IPS-18a (cell line): Measurements from ENCODE around the gene CEP164.

ENCODE experiments used
- H3K27ac ChIP-seq: one replicate; pipeline ENCODE4 v1.5.1; 2013; ENCODE audit warnings: low read length
- H3K27me3 ChIP-seq: one replicate; pipeline ENCODE4 v1.6.1; 2013; ENCODE audit warnings: mild to moderate bottlenecking, low read length; ENCODE audit not compliant: control insufficient read depth, insufficient read depth
- H3K36me3 ChIP-seq: one replicate; pipeline ENCODE4 v1.6.1; 2013; ENCODE audit warnings: low read depth, low read length; ENCODE audit not compliant: control insufficient read depth
- H3K4me1 ChIP-seq: one replicate; pipeline ENCODE4 v1.6.1; 2013; ENCODE audit warnings: low read depth, low read length; ENCODE audit not compliant: control insufficient read depth
- H3K4me3 ChIP-seq: one replicate; pipeline ENCODE4 v1.5.1; 2013; ENCODE audit warnings: low read length
- H3K9ac ChIP-seq: one replicate; pipeline ENCODE4 v1.6.1; 2013; ENCODE audit warnings: mild to moderate bottlenecking, low read length, moderate library complexity
- H3K9me3 ChIP-seq: one replicate; pipeline ENCODE4 v1.6.1; 2013; ENCODE audit warnings: low read depth, low read length; ENCODE audit not compliant: control insufficient read depth

Gene CEP164

DNA sequence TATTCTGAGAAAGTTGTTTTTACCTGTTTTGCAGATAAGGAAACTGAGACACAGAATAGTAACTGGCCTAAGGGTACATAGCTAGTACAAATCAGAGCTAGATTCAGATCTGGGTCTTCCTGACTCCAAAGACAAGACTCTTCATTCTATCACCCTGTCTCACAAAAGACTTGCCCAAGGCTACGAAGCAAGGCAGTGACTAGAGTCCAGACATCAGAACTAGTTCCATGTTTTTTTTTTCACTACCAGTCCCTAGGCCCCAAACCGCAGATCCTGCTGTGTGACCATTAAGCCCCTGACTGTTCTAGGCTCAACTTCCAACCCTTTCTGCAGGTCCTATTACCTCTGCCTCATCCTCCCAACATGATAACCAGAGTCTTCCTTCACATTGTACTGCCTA lies 35.0 kb upstream of the CEP164 start:
- Histone ChIP-seq H3K9me3 (no peaks in the 10 kb centered on the region), H3K9ac (no peak overlapping the region), H3K36me3 (peaks cover 20% of the 10 kb centered on the region), H3K27me3 (no peaks in the 10 kb centered on the region), H3K4me3 (no peak overlapping the region), H3K27ac (no peak overlapping the region), H3K4me1 (no peaks in the 10 kb centered on the region)

DNA sequence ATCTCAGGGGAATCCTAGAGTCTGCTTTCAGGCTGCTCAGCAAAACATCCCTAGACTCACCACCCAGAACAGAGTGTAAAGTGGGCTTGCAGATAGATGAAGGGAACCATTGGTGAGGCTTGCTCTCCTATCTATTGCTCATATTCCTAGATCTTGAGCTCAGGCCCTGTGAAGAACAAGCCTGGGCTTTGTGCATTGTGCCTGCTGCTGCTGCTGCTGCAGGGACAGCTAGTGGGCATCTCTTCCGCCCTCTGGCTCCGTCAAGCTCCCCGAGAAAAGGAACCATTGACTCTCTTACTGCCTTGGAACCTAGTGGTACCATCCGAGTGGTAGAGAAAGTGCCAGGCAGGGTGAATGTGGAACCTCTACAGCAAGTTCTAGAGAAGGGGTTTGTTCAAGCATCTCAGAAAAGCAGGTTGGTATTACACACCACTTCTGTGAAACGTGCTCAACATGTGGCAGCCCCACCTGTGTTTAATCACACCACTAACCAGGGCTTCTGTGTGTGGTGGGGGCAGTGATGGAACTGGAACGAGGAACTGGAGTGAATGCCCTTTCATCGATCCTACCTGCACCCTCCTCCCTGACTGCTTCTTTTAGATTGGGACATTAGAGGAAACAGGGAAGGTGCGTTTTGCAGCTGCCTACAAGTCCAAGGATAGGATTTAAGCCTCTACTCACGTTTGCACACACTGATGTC lies 32.1 kb upstream of the CEP164 start:
- Histone ChIP-seq H3K4me1 (peaks cover 15% of the 10 kb centered on the region), H3K4me3 (no peak overlapping the region), H3K27me3 (no peaks in the 10 kb centered on the region), H3K9ac (no peak overlapping the region), H3K36me3 (no peaks in the 10 kb centered on the region), H3K27ac (no peak overlapping the region), H3K9me3 (no peaks in the 10 kb centered on the region)

DNA sequence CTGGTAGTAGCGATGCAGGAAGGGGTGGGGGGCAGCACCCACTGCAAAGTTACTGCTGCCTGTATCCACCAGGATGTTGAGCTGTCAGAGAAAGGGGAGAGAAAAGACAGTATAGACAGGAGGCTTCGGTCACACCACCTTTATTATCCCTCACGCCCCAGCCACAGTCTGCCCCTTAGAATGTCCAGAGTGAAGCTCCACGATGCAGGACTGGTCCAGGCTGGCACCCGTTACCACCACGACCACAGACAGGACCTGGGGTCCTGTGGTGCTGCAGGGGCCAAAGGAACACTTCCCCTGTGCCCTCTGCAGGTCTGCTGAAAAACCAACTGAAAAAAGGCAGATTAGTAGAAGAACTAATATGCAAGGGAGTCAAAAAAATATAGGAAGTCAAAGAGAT lies 30.8 kb upstream of the CEP164 start:
- peaks cover 15% of the 10 kb centered on the region for H3K4me1 ChIP-seq
- H3K36me3 ChIP-seq = no peaks in the 10 kb centered on the region
- H3K27ac ChIP-seq = no peak overlapping the region
- no peaks in the 10 kb centered on the region for H3K27me3 ChIP-seq
- no peaks in the 10 kb centered on the region for H3K9me3 ChIP-seq
- no peak overlapping the region for H3K9ac ChIP-seq
- no peak overlapping the region for H3K4me3 ChIP-seq

DNA sequence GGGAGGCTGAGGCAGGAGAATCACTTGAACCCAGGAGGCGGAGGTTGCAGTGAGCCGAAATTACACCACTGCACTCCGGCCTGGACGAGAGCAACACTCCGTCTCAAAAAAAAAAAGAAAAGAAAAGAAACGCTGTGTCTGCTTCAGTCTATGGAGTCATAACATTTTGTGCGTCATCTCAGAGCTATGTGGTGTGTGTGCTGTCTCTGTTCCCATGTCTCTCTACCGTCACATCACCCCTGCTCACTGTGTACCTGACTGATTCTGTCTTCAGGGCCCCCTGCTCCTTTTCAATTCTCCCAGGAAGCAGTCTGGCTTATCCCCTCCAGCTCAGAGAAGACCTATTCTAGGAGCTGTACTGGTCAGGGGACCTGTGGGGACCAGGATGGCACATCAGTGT lies 29.5 kb upstream of the CEP164 start:
- H3K36me3 ChIP-seq = no peaks in the 10 kb centered on the region
- no peaks in the 10 kb centered on the region for H3K9me3 ChIP-seq
- peaks cover 15% of the 10 kb centered on the region for H3K4me1 ChIP-seq
- H3K27ac ChIP-seq = no peak overlapping the region
- H3K9ac ChIP-seq = no peak overlapping the region
- H3K4me3 ChIP-seq = no peak overlapping the region
- H3K27me3 ChIP-seq = no peaks in the 10 kb centered on the region

DNA sequence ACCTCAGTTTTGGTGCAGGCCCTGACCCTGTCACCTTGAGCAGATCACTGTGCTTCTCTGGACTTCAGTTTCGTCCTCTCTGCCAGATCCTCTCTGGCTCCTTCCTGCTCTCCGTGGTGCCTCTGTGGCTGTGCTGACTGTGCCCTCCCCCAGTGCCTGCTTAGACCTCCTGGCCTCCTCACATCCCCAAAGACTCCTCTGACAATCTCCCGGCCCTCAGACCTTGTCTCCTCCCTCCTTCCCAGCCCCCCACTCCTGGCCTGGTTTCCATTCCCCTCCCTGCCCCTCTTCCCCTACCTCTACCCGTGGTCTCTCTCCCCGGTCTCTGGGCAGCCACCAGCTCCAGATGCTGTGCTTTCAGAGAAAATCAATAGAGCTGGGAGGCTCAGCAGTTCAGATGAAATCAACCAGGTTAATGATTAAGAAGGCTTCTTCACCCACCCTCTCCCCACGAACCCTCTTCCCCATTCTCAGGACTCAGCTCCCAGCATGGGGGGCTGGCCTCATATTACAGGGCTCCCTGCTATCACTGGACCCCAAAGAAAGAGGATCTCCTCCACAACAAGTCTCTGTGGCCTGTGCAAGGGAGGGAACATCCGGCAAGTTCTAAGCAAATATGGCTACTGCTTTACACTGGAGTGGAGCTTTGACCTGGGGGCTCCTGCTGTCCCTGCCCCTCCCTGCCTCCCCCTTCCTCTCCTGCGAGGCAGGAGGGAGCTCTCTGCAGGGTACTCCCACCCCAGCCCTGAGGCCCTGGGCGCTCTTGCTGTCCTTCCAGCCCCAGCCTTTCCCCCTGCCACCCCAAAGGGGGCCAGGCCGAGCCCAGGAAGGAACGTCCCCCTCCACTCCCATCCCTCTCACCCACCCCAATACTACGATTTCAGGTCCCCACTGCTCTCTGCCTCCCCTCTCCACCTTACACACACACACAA lies 28.0 kb upstream of the CEP164 start:
- no peaks in the 10 kb centered on the region for H3K9me3 ChIP-seq
- H3K27me3 ChIP-seq = no peaks in the 10 kb centered on the region
- H3K27ac ChIP-seq = no peak overlapping the region
- no peak overlapping the region for H3K4me3 ChIP-seq
- no peaks in the 10 kb centered on the region for H3K36me3 ChIP-seq
- peaks cover 15% of the 10 kb centered on the region for H3K4me1 ChIP-seq
- no peak overlapping the region for H3K9ac ChIP-seq

DNA sequence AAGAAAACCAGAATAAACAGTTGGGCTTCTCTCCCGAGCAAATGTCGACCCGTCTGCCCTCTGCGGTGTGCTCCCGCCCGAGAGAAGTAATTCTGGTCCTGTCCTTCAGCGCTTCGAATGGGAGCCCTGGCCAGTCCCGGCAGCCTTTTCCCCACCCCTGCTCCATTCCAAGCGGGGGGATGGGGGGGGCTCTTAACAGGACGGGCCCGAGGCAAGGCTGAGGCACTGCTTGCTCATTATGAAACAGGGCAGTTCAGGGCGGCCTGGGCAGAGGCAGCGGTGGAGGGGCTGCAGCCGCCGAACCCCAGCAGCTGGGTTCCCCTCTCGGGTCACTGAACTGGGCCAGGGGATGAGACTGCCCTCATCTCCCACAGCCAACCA lies 27.4 kb upstream of the CEP164 start:
- no peaks in the 10 kb centered on the region for H3K36me3 ChIP-seq
- no peak overlapping the region for H3K4me3 ChIP-seq
- H3K4me1 ChIP-seq = peaks cover 15% of the 10 kb centered on the region
- H3K9me3 ChIP-seq = no peaks in the 10 kb centered on the region
- H3K9ac ChIP-seq = no peak overlapping the region
- H3K27ac ChIP-seq = no peak overlapping the region
- H3K27me3 ChIP-seq = no peaks in the 10 kb centered on the region

DNA sequence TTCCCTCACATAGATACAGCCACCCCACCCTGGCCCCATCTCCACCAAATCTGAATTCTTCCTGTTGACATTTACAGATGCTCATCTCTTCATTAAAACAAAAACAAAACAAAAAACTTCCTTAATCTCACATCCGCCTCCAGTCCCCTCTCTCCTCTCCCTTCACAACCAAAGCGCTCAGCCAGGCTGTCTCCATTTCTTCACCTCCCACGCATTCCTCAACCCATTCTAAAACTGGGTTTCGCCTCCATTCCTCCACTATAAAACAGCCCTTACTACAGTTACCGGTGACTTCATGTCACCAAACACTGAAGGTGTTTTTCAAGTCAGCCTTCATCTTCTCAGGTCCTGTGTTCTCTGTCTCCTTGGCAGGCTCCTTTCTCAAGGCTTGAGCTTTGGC lies 26.9 kb upstream of the CEP164 start:
- Histone ChIP-seq H3K9me3 (no peaks in the 10 kb centered on the region), H3K4me3 (no peak overlapping the region), H3K36me3 (no peaks in the 10 kb centered on the region), H3K4me1 (peaks cover 15% of the 10 kb centered on the region), H3K27me3 (no peaks in the 10 kb centered on the region), H3K9ac (no peak overlapping the region), H3K27ac (no peak overlapping the region)

DNA sequence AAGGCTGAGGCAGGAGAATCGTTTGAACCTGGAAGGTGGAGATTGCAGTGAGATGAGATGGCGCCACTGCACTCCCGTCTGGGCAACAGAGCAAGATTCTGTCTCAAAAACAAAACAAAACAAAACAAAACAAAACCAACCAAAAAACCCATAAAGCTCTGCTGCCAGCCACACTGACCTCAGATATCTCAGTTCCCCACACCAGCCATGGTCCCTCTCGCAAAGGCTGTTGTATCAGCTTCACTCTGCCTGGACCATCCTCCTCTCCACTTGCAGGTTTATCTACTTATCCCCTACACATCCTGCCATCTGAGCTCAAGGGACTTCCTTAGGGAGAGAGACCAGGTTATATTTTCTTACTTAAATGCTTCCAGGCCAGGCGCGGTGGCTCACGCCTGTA lies 25.4 kb upstream of the CEP164 start:
- no peak overlapping the region for H3K27ac ChIP-seq
- H3K36me3 ChIP-seq = no peaks in the 10 kb centered on the region
- no peaks in the 10 kb centered on the region for H3K27me3 ChIP-seq
- H3K9ac ChIP-seq = no peak overlapping the region
- H3K4me1 ChIP-seq = peaks cover 15% of the 10 kb centered on the region
- H3K4me3 ChIP-seq = no peak overlapping the region
- no peaks in the 10 kb centered on the region for H3K9me3 ChIP-seq

DNA sequence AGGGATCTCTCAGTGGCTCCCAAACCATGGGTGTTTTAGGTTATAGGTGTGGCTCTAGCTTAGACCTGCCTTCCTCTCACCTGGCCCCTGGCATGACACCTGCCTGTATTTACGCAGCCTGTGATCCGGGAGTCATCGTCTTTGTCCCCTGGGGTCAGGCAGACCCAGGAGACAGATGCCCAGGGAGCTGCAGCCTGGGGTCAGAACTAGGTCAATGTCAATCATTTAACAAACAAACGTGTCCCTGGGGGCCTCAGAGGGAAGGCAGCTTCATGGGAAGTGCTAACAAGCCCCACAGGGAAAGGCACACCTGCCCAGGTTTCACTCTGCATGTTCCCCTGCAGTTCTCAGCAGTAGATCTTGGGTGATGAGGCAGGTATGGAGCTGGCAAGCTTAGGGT lies 24.6 kb upstream of the CEP164 start:
- Histone ChIP-seq H3K36me3 (no peaks in the 10 kb centered on the region), H3K27ac (no peak overlapping the region), H3K9ac (no peak overlapping the region), H3K4me3 (no peak overlapping the region), H3K9me3 (no peaks in the 10 kb centered on the region), H3K27me3 (no peaks in the 10 kb centered on the region), H3K4me1 (peaks cover 15% of the 10 kb centered on the region)

DNA sequence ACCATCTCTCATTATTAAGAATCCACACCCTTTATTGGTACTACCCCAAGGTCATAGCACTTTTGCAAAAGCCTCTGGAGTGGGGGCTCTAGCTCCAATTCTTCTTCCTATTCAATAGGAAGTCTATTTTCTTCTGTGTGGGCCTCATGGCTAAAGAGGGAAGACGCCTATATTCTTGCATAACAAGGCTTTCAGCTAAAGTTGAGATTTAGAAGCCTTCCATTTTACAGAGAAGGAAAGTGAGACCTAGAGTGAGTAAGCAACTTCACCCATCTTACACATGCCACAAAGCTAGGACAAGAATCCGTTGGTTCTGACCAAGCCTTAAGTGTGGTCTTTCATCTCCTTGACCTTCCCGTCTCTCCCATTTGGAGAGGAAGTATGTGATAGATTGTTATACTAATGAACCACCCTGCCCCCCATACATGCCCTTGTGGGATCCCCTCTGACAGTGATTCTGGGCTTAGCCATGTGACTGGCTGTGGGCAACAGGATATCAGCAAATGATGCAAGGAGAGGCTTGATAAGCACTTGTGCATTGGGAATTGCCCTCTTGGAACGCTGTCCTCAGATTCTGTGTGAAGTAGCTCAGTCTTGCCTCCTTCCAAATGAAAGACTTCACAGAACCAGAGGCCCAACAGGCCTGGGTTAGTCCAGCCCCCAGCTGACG lies 23.9 kb upstream of the CEP164 start:
- Histone ChIP-seq H3K36me3 (no peaks in the 10 kb centered on the region), H3K9ac (no peak overlapping the region), H3K27me3 (no peaks in the 10 kb centered on the region), H3K4me1 (peaks cover 15% of the 10 kb centered on the region), H3K27ac (no peak overlapping the region), H3K4me3 (no peak overlapping the region), H3K9me3 (no peaks in the 10 kb centered on the region)

DNA sequence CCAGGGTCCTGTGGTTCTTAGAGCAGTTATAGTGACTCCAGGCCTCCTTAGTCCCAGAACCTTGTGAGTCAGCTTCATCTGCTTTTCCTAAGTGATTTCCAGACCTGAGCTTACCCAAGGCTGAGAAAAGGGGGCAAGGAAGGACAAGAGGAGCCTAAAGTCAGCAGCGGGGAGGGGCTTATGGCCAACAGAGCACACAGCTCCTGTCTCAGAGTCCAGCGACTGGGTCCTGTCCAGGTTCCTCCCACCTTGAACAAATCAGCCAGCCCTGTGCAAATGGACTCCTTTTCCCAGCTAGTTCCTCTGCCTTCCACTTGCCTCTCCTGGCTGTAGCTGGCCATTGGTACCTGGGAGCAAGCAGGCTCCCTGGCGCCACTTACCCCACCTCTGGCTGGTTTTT lies 22.5 kb upstream of the CEP164 start:
- H3K9me3 ChIP-seq = no peaks in the 10 kb centered on the region
- H3K9ac ChIP-seq = no peak overlapping the region
- no peaks in the 10 kb centered on the region for H3K27me3 ChIP-seq
- no peak overlapping the region for H3K4me3 ChIP-seq
- H3K36me3 ChIP-seq = no peaks in the 10 kb centered on the region
- peaks cover 5% of the 10 kb centered on the region for H3K4me1 ChIP-seq
- H3K27ac ChIP-seq = no peak overlapping the region
